Common myeloid progenitor, CD34-positive (primary cell): ENCODE measurements around the gene SESTD1.
A peak's percentile ranks its signal among the peaks of the same experiment; 100 is the strongest.

ENCODE experiments used
- CTCF ChIA-PET: fragments of 350-600 bp; sonication (Branson Sonifier 250); formaldehyde crosslinking; loops from one replicate; lab custom pipeline; 2021; ENCODE audit warnings: antibody characterized with exemption; lab: Charles Lee
- POLR2A ChIA-PET: fragments of 350-600 bp; sonication (Branson Sonifier 250); formaldehyde crosslinking; loops from one replicate; lab custom pipeline; 2021; ENCODE audit warnings: antibody characterized with exemption; lab: Charles Lee
- DNase-seq, 3 donors: peaks; one replicate each; pipeline versions ENCODE4 v3.0.0 to v3.0.0-alpha.2; 2013
- H3K27ac ChIP-seq, 2 experiments: 1 replicate in 1 of 2; 2 replicates in 1 of 2; pipeline ENCODE4 v1.7.0; 2013; ENCODE audit warnings: inconsistent platforms in 2 of 2, low read length in 2 of 2, mild to moderate bottlenecking in 2 of 2, low read depth in 1 of 2, moderate library complexity in 1 of 2; ENCODE audit not compliant: severe bottlenecking in 2 of 2, insufficient read depth in 1 of 2, poor library complexity in 1 of 2
- H3K27me3 ChIP-seq, 5 experiments: replicated peaks in 2 of 5; 1 replicate in 3 of 5; 2 replicates in 2 of 5; pipeline versions ENCODE4 v1.6.1 to v1.7.0; 2013; ENCODE audit warnings: low read length in 4 of 5, mild to moderate bottlenecking in 2 of 5, moderate library complexity in 2 of 5, inconsistent platforms in 1 of 5; ENCODE audit not compliant: insufficient read depth in 5 of 5, control insufficient read depth in 4 of 5
- H3K36me3 ChIP-seq, 4 experiments: 1 replicate in 2 of 4; 2 replicates in 2 of 4; pipeline versions ENCODE4 v1.6.1 to v1.7.0; 2013; ENCODE audit warnings: low read length in 3 of 4, control low read depth in 1 of 4, mild to moderate bottlenecking in 1 of 4; ENCODE audit not compliant: control insufficient read depth in 4 of 4, insufficient read depth in 4 of 4
- H3K4me1 ChIP-seq, 4 experiments: 1 replicate in 3 of 4; 2 replicates in 1 of 4; pipeline versions ENCODE4 v1.6.1 to v1.7.1; 2013; ENCODE audit warnings: low read length in 3 of 4, mild to moderate bottlenecking in 3 of 4, control low read depth in 1 of 4, inconsistent platforms in 1 of 4, moderate library complexity in 1 of 4; ENCODE audit not compliant: control insufficient read depth in 4 of 4, insufficient read depth in 4 of 4; ENCODE audit errors: control extremely low read depth in 1 of 4
- H3K4me3 ChIP-seq, 7 experiments: 1 replicate in 4 of 7; 2 replicates in 3 of 7; pipeline versions ENCODE4 v1.5.1 to v1.7.0; 2013; ENCODE audit warnings: mild to moderate bottlenecking in 7 of 7, low read length in 6 of 7, moderate library complexity in 6 of 7, inconsistent platforms in 2 of 7, low read depth in 2 of 7, control low read depth in 1 of 7; ENCODE audit not compliant: insufficient read depth in 4 of 7, control insufficient read depth in 1 of 7; ENCODE audit errors: extremely low read depth in 1 of 7
- H3K9me3 ChIP-seq, 5 experiments: 1 replicate in 4 of 5; 2 replicates in 1 of 5; pipeline versions ENCODE4 v1.6.1 to v1.7.1; 2013; ENCODE audit warnings: low read length in 4 of 5, mild to moderate bottlenecking in 2 of 5, inconsistent platforms in 1 of 5, low read depth in 1 of 5, moderate library complexity in 1 of 5; ENCODE audit not compliant: control insufficient read depth in 4 of 5, insufficient read depth in 2 of 5; ENCODE audit errors: control extremely low read depth in 1 of 5
- WGBS: methylation state at CpG from one replicate; pipeline ENCODE4 v1.1.5; 2013; ENCODE audit not compliant: insufficient coverage; 5-methylcytosine and 5-hydroxymethylcytosine counted together

SESTD1 gene

GRCh38 chr2:179139506-179139905 lies 125.1 kb downstream of the SESTD1 start:
- 100% methylated on average over 4 of the region's 4 CpGs for WGBS
- no peak for DNase-seq
- Histone ChIP-seq H3K27me3 (no peaks in the 10 kb centered on the region), H3K4me3 (no peak overlapping the region), H3K9me3 (no peaks in the 10 kb centered on the region), H3K36me3 (peaks cover 2 to 31% (median 8%) of the 10 kb centered on the region in 4 experiments), H3K27ac (no peak overlapping the region), H3K4me1 (no peaks in the 10 kb centered on the region)
- CTCF ChIA-PET = no interaction called here
- POLR2A ChIA-PET = no interaction called here

GRCh38 chr2:179137200-179137759 lies 127.4 kb downstream of the SESTD1 start:
- no peak for DNase-seq
- Histone ChIP-seq H3K36me3 (peaks cover 0 to 31% (median 7%) of the 10 kb centered on the region in 4 experiments), H3K4me3 (no peak overlapping the region), H3K27me3 (no peaks in the 10 kb centered on the region), H3K9me3 (no peaks in the 10 kb centered on the region), H3K4me1 (no peaks in the 10 kb centered on the region), H3K27ac (no peak overlapping the region)
- CTCF ChIA-PET = no interaction called here
- WGBS = no CpG with 5 or more reads among the region's 1 CpG
- POLR2A ChIA-PET = no interaction called here

GRCh38 chr2:179133016-179133415 lies 131.6 kb downstream of the SESTD1 start:
- no CpG with 5 or more reads among the region's 1 CpG for WGBS
- no peak overlapping the region for H3K27ac ChIP-seq
- no peak for DNase-seq
- H3K4me3 ChIP-seq = no peak overlapping the region
- POLR2A ChIA-PET = no interaction called here
- CTCF ChIA-PET = interaction anchor here (1.1 to 1.5 kb wide), 2 partner anchors 236 to 243 kb away, joined by 3 read pairs; no protein-coding TSS in a partner anchor
- H3K9me3 ChIP-seq = no peaks in the 10 kb centered on the region
- H3K36me3 ChIP-seq = peaks cover 0 to 4% (median 0%) of the 10 kb centered on the region in 4 experiments
- H3K4me1 ChIP-seq = no peaks in the 10 kb centered on the region
- H3K27me3 ChIP-seq = no peaks in the 10 kb centered on the region

- Histone ChIP-seq H3K9me3 (no peaks in the 10 kb centered on the region), H3K27me3 (no peaks in the 10 kb centered on the region), H3K27ac (no peak overlapping the region), H3K4me3 (no peak overlapping the region), H3K4me1 (no peaks in the 10 kb centered on the region), H3K36me3 (no peaks in the 10 kb centered on the region)
- WGBS = 86% methylated on average over 1 of the region's 2 CpGs
- POLR2A ChIA-PET = no interaction called here
- CTCF ChIA-PET = interaction anchor here (1.0 to 1.5 kb wide), 2 partner anchors 15 to 242 kb away, joined by 3 read pairs; no protein-coding TSS in a partner anchor
- no peak for DNase-seq
Observed at GRCh38 chr2:179132076-179132475, 132.6 kb downstream of the SESTD1 start.

GRCh38 chr2:179130560-179130959 lies 134.1 kb downstream of the SESTD1 start:
- Histone ChIP-seq H3K27ac (no peak overlapping the region), H3K4me1 (no peaks in the 10 kb centered on the region), H3K36me3 (no peaks in the 10 kb centered on the region), H3K4me3 (no peak overlapping the region), H3K27me3 (no peaks in the 10 kb centered on the region), H3K9me3 (no peaks in the 10 kb centered on the region)
- ChIA-PET CTCF (interaction anchor here (0.7 to 1.9 kb wide), 14 partner anchors 14 to 366 kb away, joined by 3 to 11 read pairs (median 4); no protein-coding TSS in a partner anchor), POLR2A (no interaction called here)
- DNase-seq = no peak

- no peaks in the 10 kb centered on the region for H3K27me3 ChIP-seq
- POLR2A ChIA-PET = interaction anchor here (0.6 kb wide), 2 partner anchors 109 to 308 kb away, joined by 3 to 4 read pairs; no protein-coding TSS in a partner anchor
- no peaks in the 10 kb centered on the region for H3K9me3 ChIP-seq
- H3K4me1 ChIP-seq = no peaks in the 10 kb centered on the region
- no peak overlapping the region for H3K27ac ChIP-seq
- no peaks in the 10 kb centered on the region for H3K36me3 ChIP-seq
- DNase-seq = peak; percentile 10 to 26 (median 24)
- no peak overlapping the region for H3K4me3 ChIP-seq
- WGBS = no CpG with 5 or more reads among the region's 1 CpG
- CTCF ChIA-PET = interaction anchor here (0.6 to 1.9 kb wide), 23 partner anchors 9 to 366 kb away, joined by 3 to 11 read pairs (median 4); partner anchors contain the start of gene TTN
Observed at GRCh38 chr2:179129574-179130238, 134.9 kb downstream of the SESTD1 start.

- WGBS = no CpG with 5 or more reads among the region's 3 CpGs
- no peaks in the 10 kb centered on the region for H3K9me3 ChIP-seq
- CTCF ChIA-PET = interaction anchor here (1.2 kb wide), 1 partner anchor 232 kb away, joined by 3 read pairs; no protein-coding TSS in a partner anchor
- H3K36me3 ChIP-seq = peaks cover 0 to 3% (median 0%) of the 10 kb centered on the region in 4 experiments
- H3K27ac ChIP-seq = no peak overlapping the region
- H3K4me1 ChIP-seq = peaks cover 0 to 8% (median 0%) of the 10 kb centered on the region in 4 experiments
- H3K4me3 ChIP-seq = no peak overlapping the region
- POLR2A ChIA-PET = no interaction called here
- no peaks in the 10 kb centered on the region for H3K27me3 ChIP-seq
- no peak for DNase-seq
Observed at GRCh38 chr2:179125404-179125803, 139.2 kb downstream of the SESTD1 start.
